Measurements from ENCODE around the gene TNXB.
"Not testable (repeated sequence)": the region's sequence is repeated elsewhere in the genome, so short reads cannot be mapped to it uniquely, and the experiment has no call there.

Gene TNXB

DNA sequence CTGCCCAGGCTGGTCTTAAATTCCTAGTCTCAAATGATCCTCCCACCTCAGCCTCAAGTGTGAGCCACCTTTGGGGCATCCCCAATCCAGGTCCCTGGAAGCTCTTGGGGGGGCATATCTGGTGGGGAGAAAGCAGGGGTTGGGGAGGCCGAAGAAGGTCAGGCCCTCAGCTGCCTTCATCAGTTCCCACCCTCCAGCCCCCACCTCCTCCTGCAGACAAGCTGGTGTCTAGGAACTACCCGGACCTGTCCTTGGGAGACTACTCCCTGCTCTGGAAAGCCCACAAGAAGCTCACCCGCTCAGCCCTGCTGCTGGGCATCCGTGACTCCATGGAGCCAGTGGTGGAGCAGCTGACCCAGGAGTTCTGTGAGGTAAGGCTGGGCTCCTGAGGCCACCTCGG is 70.3 kb downstream of the TNXB start:
- DNase-seq: not testable (repeated sequence)

DNA sequence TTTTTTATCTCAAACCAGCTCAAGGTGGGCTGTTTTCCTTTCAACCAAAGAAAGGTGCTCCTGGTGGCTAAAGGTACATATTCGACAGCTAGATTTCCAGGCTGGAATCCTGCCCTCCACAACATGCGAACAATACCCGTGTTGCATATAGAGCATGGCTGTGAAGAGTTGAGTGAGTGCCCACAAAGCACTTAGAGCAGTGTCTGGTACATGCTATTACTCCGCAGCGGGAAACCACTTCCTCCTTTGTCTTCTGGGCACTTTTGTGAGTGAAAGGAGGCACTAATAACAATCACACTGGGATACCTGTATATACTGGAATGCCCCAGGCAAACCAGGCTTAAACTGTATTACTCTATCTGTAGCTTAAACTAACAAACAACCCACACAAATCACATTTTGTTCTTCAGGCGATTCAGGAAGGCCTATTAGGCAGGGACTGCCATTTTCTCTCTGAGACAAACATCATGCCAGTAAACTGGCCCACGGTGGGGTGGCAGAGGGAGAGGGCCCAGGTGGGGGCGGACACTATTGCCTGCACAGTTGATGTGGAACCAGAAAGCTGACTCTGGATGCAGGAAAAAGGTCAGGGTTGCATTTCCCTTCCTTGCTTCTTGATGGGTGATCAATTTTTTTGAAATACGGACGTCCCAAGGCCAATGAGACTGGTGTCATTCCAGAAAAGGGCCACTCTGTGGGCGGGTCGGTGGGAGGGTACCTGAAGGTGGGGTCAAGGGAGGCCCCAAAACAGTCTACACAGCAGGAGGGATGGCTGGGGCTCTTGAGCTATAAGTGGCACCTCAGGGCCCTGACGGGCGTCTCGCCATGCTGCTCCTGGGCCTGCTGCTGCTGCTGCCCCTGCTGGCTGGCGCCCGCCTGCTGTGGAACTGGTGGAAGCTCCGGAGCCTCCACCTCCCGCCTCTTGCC is 71.3 kb downstream of the TNXB start, which contains the start of gene CYP21A2:
Gene CYP21A2 (plus strand): TSS at position 818 of the 927 bp plus-strand sequence. CDS start 8 bp downstream, at position 826.
- DNase-seq: not testable (repeated sequence)

DNA sequence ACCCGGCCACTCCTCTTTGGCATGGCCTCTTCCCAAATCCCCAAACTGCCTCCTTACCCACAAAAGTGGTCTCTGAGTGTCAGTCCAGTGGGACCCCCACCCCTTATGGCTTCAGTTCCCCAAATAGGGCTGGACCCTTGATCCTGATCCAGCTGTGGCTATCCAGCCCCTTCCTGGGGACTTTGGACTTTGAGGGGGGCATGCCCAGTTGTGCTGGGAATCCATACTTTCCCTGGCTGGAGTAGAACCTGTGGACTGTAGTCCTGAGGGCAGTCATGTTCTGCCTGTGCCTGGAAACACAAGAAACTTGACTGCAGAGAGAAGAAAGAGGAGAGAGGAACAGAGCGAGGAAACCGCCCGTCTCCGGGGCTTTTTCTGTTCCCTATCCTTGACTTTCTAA is 72.0 kb downstream of the TNXB start:
- DNase-seq: not testable (repeated sequence)

GRCh38 chr6:32035283-32036013 is 73.7 kb downstream of the TNXB start:
- not testable (repeated sequence) for DNase-seq

DNA sequence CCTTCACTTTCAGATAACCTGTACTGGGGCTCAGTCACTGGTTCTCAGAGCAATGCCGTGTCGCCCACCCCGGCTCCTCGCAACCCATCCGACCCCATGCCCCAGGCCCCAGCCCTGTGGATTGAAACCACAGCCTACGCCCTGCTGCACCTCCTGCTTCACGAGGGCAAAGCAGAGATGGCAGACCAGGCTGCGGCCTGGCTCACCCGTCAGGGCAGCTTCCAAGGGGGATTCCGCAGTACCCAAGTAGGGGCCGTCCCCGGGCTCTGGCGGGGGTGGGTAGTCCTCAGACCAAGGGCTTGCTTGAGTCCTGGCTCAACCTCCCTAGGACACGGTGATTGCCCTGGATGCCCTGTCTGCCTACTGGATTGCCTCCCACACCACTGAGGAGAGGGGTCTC is 79.6 kb downstream of the TNXB start:
- not testable (repeated sequence) for DNase-seq

- DNase-seq: not testable (repeated sequence)
Measured at GRCh38 chr6:32028631-32029030, 80.5 kb downstream of the TNXB start.

DNA sequence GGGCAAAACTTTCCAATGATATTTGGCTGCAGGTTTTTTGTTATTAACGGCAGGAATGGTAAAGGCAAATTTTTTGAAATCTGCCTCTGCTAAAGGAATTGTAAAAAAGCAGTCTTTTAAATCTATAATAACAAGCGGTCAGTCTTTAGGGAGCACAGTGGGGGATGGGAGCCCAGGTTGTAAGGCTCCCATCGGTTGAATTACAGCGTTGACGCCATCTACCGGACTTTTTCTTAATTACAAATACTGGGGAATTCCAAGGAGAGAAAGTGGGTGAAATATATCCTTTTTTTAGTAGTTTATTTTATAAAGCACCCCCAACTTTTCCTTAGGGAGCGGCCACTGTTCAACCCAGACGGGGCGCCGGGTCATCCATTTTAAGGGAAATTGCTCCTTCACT is 87.0 kb downstream of the TNXB start:
- DNase-seq: not testable (repeated sequence)

- DNase-seq: not testable (repeated sequence)
Measured at GRCh38 chr6:32014547-32014946, 94.6 kb downstream of the TNXB start, which contains the start of gene C4B. TSS of gene C4B (plus strand) at chr6:32014795. CDS start at chr6:32014846, 51 bp downstream.

DNA sequence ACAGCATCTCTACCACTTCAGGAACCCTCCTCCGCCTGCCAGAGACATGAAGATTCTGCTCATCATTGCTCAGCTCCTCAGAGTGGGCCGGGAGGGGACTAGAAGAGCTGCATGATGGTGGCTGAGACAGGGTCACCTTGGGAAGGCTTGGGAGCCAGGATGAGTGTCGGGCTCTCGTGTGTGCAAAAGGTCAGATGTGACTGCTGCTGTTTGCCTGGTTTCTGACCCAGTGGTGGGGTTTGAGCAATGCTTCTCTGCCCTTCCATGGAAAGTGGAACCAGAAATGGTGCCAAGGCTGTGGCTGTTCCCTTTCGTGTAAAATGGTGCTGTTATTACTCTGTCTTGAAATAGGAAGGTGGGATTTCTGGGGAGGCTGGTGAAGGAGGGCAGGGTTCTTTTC is 95.4 kb downstream of the TNXB start:
- DNase-seq: not testable (repeated sequence)

DNA sequence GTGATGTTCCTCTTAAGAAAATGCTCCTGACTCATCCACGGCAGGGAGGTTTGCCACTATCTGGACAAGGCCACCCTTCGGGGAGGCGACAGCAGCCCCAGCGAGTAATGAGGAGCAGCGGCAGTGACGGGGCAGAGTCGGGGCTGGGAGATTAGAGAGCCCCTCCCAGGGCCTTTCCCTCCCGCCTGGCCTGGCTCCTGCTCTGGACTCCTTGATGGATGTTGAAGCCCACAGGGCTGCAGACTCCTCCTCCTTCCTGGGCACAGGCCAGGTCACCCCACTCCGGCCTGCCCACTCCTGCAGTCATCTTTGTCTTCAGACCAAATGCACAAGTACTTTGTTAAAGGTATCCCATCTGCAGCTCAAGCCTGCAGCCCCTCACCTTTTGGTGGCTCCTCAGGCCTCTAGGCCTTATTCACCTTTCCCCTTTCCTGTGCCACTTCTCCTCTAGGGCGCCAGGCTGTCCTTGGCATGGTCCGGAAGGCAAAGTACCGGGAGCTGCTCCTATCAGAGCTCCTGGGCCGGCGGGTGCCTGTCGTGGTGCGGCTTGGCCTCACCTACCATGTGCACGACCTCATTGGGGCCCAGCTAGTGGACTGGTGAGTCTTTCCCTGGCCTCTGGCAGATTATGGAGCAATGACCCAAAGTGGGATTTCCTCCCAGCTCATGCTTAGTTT is 96.1 kb downstream of the TNXB start:
- DNase-seq: not testable (repeated sequence)

DNA sequence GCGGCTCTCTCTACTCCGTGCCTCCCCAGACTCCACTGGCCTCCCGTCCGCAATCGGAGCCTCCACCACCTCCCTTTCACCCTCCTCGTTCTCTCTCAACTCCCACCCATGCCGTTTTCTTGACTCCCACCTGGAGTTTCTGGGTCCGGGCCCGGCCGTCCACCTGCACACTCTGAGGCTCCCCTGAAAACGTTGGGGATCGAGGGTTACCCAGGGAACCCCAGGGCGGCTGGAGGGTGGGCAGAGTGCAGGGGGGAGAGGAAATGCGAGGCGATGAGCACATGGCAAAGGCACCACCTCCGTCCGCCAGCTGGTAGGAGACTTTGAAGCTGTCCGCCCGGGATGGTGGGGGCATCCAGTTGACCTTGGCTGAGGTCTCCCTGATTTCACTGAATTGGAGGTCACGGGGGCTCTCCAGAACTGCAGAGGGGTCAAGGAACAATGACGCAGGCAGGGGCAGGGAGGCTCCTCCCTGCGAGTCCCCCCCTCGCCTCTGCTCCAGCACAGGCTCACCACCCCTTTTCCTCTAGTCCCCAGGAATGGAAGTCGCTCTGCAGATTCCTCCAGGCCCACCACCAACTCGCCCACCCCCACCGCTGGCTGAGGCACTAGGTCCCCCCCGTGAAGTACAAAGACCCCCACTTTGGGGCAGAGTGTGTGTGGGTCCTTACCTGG is 98.1 kb downstream of the TNXB start:
- DNase-seq: not testable (repeated sequence)

DNA sequence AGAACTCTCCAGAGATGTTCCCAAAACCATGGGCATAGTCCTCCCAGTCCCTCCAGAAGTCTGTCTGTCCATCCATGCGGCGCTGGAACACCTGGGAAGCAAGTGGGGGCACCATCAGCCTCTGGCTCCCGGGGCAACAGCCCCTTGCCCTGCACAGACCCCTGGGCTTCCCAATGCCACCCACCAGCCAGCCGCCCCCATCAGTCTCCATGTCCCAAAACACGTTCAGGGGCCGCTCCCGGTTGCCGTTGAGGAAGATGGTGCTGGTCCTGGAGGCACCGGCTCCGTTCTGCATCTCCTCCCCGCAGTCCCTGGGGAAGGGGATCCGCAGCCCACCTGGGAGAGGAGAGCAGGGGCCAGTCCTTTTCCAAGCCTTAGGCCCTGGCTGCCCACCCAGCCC is 99.6 kb downstream of the TNXB start:
- DNase-seq: not testable (repeated sequence)

- not testable (repeated sequence) for DNase-seq
Measured at GRCh38 chr6:32008616-32009015, 100.5 kb downstream of the TNXB start.

GRCh38 chr6:32008037-32008436 is 101.1 kb downstream of the TNXB start:
- DNase-seq: not testable (repeated sequence)

DNA sequence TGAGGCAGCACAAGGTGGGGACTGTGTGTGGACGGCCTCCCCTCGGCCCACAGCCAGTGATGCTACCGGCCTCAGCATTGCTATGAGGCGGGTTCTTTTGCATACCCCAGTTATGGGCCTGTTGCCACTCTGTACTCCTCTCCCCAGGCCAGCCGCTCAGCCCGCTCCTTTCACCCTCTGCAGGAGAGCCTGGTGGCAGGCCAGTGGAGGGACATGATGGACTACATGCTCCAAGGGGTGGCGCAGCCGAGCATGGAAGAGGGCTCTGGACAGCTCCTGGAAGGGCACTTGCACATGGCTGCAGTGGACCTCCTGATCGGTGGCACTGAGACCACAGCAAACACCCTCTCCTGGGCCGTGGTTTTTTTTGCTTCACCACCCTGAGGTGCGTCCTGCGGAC is 102.1 kb downstream of the TNXB start:
- not testable (repeated sequence) for DNase-seq

- DNase-seq: not testable (repeated sequence)
Measured at GRCh38 chr6:32005991-32006529, 103.1 kb downstream of the TNXB start.

DNA sequence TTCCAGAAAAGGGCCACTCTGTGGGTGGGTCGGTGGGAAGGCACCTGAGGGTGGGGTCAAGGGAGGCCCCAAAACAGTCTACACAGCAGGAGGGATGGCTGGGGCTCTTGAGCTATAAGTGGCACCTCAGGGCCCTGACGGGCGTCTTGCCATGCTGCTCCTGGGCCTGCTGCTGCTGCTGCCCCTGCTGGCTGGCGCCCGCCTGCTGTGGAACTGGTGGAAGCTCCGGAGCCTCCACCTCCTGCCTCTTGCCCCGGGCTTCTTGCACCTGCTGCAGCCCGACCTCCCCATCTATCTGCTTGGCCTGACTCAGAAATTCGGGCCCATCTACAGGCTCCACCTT is 103.6 kb downstream of the TNXB start:
- not testable (repeated sequence) for DNase-seq

GRCh38 chr6:32004864-32005537 is 104.1 kb downstream of the TNXB start:
- DNase-seq: not testable (repeated sequence)

- not testable (repeated sequence) for DNase-seq
Measured at GRCh38 chr6:32004393-32004792, 104.7 kb downstream of the TNXB start.

DNA sequence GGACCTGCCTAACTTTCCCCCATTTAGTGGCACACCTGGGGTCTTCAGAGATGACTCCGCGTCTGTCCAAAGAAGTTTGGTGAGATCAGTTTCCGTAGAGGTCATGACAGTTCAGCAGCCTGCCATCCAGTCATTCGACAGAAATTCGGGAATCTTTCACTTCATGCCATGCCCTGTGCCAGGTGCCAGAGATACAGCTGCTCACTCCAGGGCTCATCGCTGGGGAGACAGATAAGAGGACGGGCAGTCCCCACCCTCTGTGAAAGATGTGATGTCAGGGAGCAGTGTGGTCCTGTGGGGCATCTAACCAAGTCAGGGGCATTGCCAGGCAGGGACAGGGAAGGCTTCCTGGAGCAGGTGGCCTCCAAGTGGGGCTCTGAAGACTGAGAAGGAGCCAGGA is 105.8 kb downstream of the TNXB start:
- not testable (repeated sequence) for DNase-seq

GRCh38 chr6:32002546-32003268 is 106.4 kb downstream of the TNXB start:
- DNase-seq: not testable (repeated sequence)

Data from effector CD8-positive, alpha-beta T cell (primary cell).